ENCODE results near the gene TEP1. TPM values are rescaled to one million over a fixed set of nuclear protein-coding genes. Genes with fewer than 3 reads are reported as not detected.

TEP1 gene
- total RNA-seq, 4 donors from 2014 or later, result 72.2 to 216 (median 79.9) TPM

GRCh38 chr14:20317720-20318119 is 95.6 kb downstream of the TEP1 start:
- TF ChIP-seq CTCF (IDR thresholded peaks at IDR 0.05) (no peak), POLR2A (IDR thresholded peaks at IDR 0.05) (no peak), EP300 (IDR thresholded peaks at IDR 0.05; ENCODE audit: low read depth) (no peak), POLR2AphosphoS5 (IDR thresholded peaks at IDR 0.05) (no peak)
- Histone ChIP-seq H3K9me3 (no peaks in the 10 kb centered on the region), H3K27me3 (no peaks in the 10 kb centered on the region), H3K4me1 (no peaks in the 10 kb centered on the region), H3K36me3 (peaks cover 0 to 45% (median 19%) of the 10 kb centered on the region in 4 donors), H3K27ac (no peak overlapping the region), H3K4me3 (no peak overlapping the region)
- whole genome bisulfite sequencing, 2 donors (ENCODE audit: low coverage in 1 of 2), result 95 to 97% methylated on average over 16 of the region's 16 CpGs
- intact Hi-C loops (cut with DNase I; ENCODE audit: low total_unique reads) (no loop called here), in situ Hi-C loops (cut with MboI; ENCODE audit: low pct_ligation_motif_present in 1 of 4, low pct_unique_long_range_greater_than_20kb in 1 of 4, low sequenced_read_pairs in 3 of 4) (no loop called here)
- no peak for DNase-seq

Small RNA genes lying within 50 kb of the gene (small RNA-seq; reads per million reads assigned to genes)
- gene RNA5SP382 (0.12 to 0.84 (median 0.54) reads per million in 4 donors), gene SNORA79B (0 reads per million in 4 donors), gene SNORD126 (194 to 666 (median 263) reads per million in 4 donors)

Other genes with a start within 250 kb of the TEP1 start
- gene OR11G2, start 222.6 kb downstream of the TEP1 start, total RNA-seq, result not detected
- gene OR11H6, start 189.8 kb downstream of the TEP1 start, total RNA-seq, result not detected
- gene OR11H7, start 184.5 kb downstream of the TEP1 start, total RNA-seq, result not detected
- not detected for gene OR11H4, start 174.2 kb downstream of the TEP1 start, total RNA-seq
- 10 to 100 TPM in 2 of 4 donors, 1 to 10 TPM in 2; 5.6 to 14.9 (median 9.7) TPM for gene TTC5, start 107.5 kb downstream of the TEP1 start, total RNA-seq
- 10 to 100 TPM; 11.9 to 38.3 (median 23.9) TPM for gene CCNB1IP1, start 80.2 kb downstream of the TEP1 start, total RNA-seq
- gene PARP2, start 69.9 kb downstream of the TEP1 start, total RNA-seq, result 10 to 100 TPM in 2 of 4 donors, 1 to 10 TPM in 2; 4.4 to 96.5 (median 9.1) TPM
- gene KLHL33, start 22.7 kb upstream of the TEP1 start, total RNA-seq, result under 1 TPM in 2 of 4 donors, not detected in 2; 0.16 to 0.27 TPM
- 100 to 1,000 TPM in 1 of 4 donors, 10 to 100 TPM in 3; 26.7 to 146 (median 64.7) TPM for gene OSGEP, start 41.3 kb upstream of the TEP1 start, total RNA-seq
- 100 to 1,000 TPM; 108 to 120 (median 111) TPM for gene APEX1, start 41.7 kb upstream of the TEP1 start, total RNA-seq
- gene PIP4P1, start 47.9 kb upstream of the TEP1 start, total RNA-seq, result 10 to 100 TPM; 18.7 to 49.4 (median 31.1) TPM
- gene PNP, start 55.9 kb upstream of the TEP1 start, total RNA-seq, result 10 to 100 TPM; 18.9 to 62.1 (median 32.7) TPM
- gene RNASE10, start 92.0 kb upstream of the TEP1 start, total RNA-seq, result not detected
- gene RNASE9, start 147.5 kb upstream of the TEP1 start, total RNA-seq, result not detected
- gene RNASE11, start 174.5 kb upstream of the TEP1 start, total RNA-seq, result not detected
- not detected for gene RNASE12, start 177.9 kb upstream of the TEP1 start, total RNA-seq
- not detected for gene OR6S1, start 228.2 kb upstream of the TEP1 start, total RNA-seq

Measured in transverse colon (tissue), 4 donors.